NB4 (cell line): Measurements from ENCODE around the gene FPGS.
"Not testable (repeated sequence)": the region's sequence is repeated elsewhere in the genome, so short reads cannot be mapped to it uniquely, and the experiment has no call there.

Experiments used
- DNase-seq: peaks from one replicate; pipeline ENCODE4 v3.0.0; 2010; ENCODE audit warnings: low read depth
- H3K4me3 ChIP-seq: one replicate; pipeline ENCODE4 v1.5.1; 2011; ENCODE audit warnings: mild to moderate bottlenecking, low read depth, low read length, moderate library complexity
- MYC ChIP-seq: IDR thresholded peaks from 2 replicates; pipeline ENCODE4 v1.6.1; 2011; ENCODE audit warnings: low read depth, low read length
- POLR2A ChIP-seq: IDR thresholded peaks from 2 replicates; pipeline ENCODE4 v1.6.1; 2011; ENCODE audit warnings: mild to moderate bottlenecking; ENCODE audit not compliant: insufficient read length; ENCODE audit errors: extremely low read depth
- TF ChIP-seq, protein P1 (sequence below): IDR thresholded peaks from 2 replicates; pipeline ENCODE4 v1.6.1; 2011; ENCODE audit warnings: low read depth, low read length
- TF ChIP-seq, protein P2 (sequence below): IDR thresholded peaks from one replicate; pipeline ENCODE4 v1.5.1; 2012; ENCODE audit warnings: low read depth, low read length

FPGS gene

DNA sequence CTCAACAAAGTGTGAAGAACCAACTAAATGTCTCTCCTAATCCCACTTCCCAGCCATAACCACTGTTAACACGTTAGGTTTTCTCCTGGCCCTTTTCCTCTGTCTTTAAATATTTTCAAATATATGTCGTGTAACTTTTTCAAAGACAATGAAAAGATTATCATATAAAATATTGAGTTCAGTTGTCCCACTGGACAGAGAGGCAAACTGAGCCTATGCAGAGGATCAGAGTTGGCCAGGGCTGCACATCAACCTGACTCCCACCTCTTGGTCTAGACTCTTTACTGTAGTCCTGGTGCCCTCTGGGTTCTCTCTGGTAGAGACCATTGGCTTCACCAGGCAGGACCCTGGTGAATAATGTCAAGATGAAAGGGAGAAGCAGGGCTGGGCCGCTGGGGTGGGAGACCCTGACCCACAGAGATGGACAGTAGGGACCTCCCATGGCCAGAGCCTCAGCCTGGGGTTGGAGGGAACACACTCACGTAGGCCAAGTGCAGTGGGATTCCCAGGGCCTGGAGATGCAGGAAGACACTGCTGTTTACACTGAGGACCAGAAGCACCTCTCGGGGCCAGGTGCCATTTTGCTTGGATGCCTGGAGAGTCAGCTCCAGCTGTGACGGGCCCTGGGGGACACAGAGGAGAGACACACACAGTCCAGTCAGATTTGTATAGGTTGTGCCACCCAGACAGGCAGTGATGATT, 26.7 kb downstream of the FPGS start:
- no peak for DNase-seq
- TF ChIP-seq POLR2A = no peak
- no peak for TF ChIP-seq MYC
- TF ChIP-seq, protein P1, sequence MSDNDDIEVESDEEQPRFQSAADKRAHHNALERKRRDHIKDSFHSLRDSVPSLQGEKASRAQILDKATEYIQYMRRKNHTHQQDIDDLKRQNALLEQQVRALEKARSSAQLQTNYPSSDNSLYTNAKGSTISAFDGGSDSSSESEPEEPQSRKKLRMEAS = no peak
- TF ChIP-seq, protein P2, sequence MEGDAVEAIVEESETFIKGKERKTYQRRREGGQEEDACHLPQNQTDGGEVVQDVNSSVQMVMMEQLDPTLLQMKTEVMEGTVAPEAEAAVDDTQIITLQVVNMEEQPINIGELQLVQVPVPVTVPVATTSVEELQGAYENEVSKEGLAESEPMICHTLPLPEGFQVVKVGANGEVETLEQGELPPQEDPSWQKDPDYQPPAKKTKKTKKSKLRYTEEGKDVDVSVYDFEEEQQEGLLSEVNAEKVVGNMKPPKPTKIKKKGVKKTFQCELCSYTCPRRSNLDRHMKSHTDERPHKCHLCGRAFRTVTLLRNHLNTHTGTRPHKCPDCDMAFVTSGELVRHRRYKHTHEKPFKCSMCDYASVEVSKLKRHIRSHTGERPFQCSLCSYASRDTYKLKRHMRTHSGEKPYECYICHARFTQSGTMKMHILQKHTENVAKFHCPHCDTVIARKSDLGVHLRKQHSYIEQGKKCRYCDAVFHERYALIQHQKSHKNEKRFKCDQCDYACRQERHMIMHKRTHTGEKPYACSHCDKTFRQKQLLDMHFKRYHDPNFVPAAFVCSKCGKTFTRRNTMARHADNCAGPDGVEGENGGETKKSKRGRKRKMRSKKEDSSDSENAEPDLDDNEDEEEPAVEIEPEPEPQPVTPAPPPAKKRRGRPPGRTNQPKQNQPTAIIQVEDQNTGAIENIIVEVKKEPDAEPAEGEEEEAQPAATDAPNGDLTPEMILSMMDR = no peak
- H3K4me3 ChIP-seq = no peak overlapping the region

DNA sequence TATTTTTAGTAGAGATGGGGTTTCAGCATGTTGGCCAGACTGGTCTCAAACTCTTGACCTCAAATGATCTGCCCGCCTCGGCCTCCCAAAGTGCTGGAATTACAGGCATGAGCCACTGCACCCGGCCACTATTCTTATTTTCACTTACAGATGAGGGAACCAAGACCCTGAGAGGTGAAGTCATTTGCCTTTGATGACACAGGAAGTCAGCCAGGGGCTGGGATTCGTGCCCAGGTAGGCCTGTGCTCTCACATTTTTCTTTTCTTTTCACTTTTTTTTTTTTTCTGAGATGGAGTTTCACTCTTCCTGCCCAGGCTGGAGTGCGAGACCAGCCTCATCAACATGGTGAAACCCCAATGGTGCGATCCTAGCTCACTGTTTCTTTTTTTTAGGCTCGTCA, 29.6 kb downstream of the FPGS start:
- TF ChIP-seq, protein P2 = no peak
- no peak for TF ChIP-seq POLR2A
- TF ChIP-seq MYC = no peak
- TF ChIP-seq, protein P1 = no peak
- H3K4me3 ChIP-seq = no peak overlapping the region
- no peak for DNase-seq

DNA sequence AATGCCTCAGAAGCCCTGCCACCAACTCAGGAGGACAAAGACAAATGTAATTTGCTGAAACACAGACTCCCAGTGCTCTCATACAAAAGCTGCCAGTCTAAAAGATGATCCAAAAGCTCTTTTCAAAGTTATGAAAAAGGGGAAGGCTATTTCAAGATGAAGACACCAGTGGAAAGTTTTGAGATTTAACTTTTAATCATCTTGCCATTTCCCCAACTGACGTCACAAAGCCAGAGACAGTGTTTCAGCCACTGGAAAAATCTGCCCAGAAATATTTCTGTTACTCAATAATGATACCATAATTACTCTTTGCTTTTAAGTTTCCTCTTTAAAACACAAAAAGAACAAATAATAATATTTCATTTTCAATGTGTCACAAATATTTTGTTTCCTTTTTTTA, 30.9 kb downstream of the FPGS start:
- no peak for DNase-seq
- H3K4me3 ChIP-seq = no peak overlapping the region
- TF ChIP-seq MYC = no peak
- TF ChIP-seq, protein P1 = no peak
- TF ChIP-seq, protein P2 = no peak

DNA sequence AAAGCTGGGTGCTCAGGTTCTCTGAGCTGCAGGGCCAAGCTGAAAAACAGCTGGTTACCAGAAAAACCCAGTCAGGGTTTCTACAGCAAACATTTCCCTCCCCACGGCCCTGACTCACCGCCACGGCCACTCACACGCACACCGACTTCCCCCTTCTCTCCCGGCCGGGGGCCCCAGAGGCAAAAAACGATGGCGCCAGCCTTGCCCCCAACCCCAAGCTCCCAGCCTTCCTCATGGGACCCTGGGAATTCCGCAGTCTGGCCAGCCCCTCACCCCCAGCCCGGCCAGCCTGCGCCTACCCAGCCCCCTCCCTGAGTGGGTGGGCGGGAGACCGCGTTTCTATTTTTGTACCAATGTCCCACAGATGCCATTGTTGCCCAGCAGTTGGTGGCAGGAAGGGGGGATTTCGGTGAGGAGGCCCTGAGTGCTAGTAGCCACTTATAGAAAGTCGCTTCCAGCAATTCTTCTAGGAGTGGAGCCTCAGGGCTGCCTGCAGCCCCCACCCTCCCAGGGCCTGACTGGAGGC, 33.4 kb downstream of the FPGS start:
- no peak overlapping the region for H3K4me3 ChIP-seq
- no peak for TF ChIP-seq POLR2A
- TF ChIP-seq, protein P1 = no peak
- TF ChIP-seq, protein P2 = no peak
- no peak for TF ChIP-seq MYC
- peak; percentile 73 for DNase-seq

DNA sequence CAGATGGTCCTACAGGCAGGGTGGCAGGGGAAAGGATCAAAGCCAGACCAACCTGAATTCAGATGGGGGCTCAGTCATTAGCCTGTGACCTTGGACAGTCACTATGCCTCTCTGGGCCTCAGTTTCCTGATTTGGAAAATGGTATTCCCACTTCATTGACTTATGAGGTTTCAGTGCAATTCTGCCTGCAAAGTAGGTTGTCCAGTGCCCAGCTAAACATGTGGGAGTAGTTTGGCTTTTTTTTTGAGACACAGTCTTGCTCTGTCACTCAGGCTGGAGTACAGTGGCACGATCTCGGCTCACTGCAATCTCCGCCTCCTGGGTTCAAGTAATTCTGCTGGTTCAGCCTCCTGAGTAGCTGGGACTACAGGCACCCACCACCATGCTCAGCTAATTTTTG, 33.9 kb downstream of the FPGS start:
- DNase-seq, H3K4me3 ChIP-seq: not testable (repeated sequence)

DNA sequence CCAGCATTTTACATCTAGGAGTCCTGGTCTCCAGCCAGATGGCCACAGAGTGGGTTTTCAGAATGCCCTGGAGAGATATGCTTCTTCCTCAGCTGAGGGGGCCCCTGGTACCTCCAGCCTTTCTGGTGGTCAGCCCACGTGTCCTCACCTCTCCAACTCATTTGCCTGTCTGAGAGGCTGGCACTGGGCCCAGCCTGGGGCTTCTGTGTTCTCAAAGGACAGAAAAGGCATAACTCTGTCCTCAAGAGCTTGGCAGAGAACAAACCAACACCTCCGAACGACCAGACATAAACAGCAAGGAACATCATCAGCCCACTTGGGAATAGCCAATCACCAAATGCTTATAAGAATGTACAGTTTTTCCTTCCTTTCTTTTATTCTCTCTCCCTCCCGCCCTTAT, 34.7 kb downstream of the FPGS start:
- H3K4me3 ChIP-seq = no peak overlapping the region
- TF ChIP-seq, protein P1 = no peak
- TF ChIP-seq, protein P2 = no peak
- no peak for TF ChIP-seq POLR2A
- TF ChIP-seq MYC = no peak
- no peak for DNase-seq
